ENCODE measurements around the gene FANCI.

- no peak for TF ChIP-seq EP300 (IDR thresholded peaks at IDR 0.05; ENCODE audit: borderline replicate concordance)
- no peak for TF ChIP-seq FOXM1 (IDR thresholded peaks at IDR 0.05; ENCODE audit: borderline replicate concordance, low read depth)
- no peak for TF ChIP-seq MAX (IDR thresholded peaks at IDR 0.05)
- TF ChIP-seq TAF1 (IDR thresholded peaks at IDR 0.05; ENCODE audit: low read depth) = no peak
- no peak for TF ChIP-seq RAD21 (IDR thresholded peaks at IDR 0.05; ENCODE audit: low read depth)
- no peak for TF ChIP-seq TCF12 (IDR thresholded peaks at IDR 0.05; ENCODE audit: low read depth)
- no peak for TF ChIP-seq EGR1 (IDR thresholded peaks at IDR 0.05)
- no peak for TF ChIP-seq REST (IDR thresholded peaks at IDR 0.05; ENCODE audit: low read depth)
- TF ChIP-seq CEBPB (IDR thresholded peaks at IDR 0.05) = no peak
- TF ChIP-seq NFIC (IDR thresholded peaks at IDR 0.05) = no peak
- no peak for TF ChIP-seq ZBTB7A (IDR thresholded peaks at IDR 0.05; ENCODE audit: low read depth)
- TF ChIP-seq YY1 (IDR thresholded peaks at IDR 0.05; ENCODE audit: low read depth) = no peak
- TF ChIP-seq CREB1 (IDR thresholded peaks at IDR 0.05; ENCODE audit: low read depth) = no peak
Measured at GRCh38 chr15:89198934-89199333, 44.8 kb upstream of the FANCI start.
